HG02852 (cell line): ENCODE data around the gene DAZAP1.
"Not testable (repeated sequence)": the region's sequence is repeated elsewhere in the genome, so short reads cannot be mapped to it uniquely, and the experiment has no call there.

Source experiments
- ATAC-seq: cut with Tn5 transposase; IDR thresholded peaks from one replicate; pipeline ENCODE4 v1.9.1; 2021; ENCODE audit warnings: mild to moderate bottlenecking, moderate library complexity; ENCODE audit not compliant: unreplicated experiment

Gene DAZAP1

GRCh38 chr19:1439525-1440417 is 32.4 kb downstream of the DAZAP1 start:
- not testable (repeated sequence) for ATAC-seq

- no peak for ATAC-seq
Measured at GRCh38 chr19:1440418-1440801, 33.0 kb downstream of the DAZAP1 start.

- ATAC-seq: no peak
Measured at GRCh38 chr19:1441022-1441426, 33.6 kb downstream of the DAZAP1 start.

GRCh38 chr19:1441677-1442438 is 34.5 kb downstream of the DAZAP1 start:
- ATAC-seq: no peak

- peak; percentile 65 for ATAC-seq
Measured at GRCh38 chr19:1445185-1445931, 38.0 kb downstream of the DAZAP1 start.

- no peak for ATAC-seq
Measured at GRCh38 chr19:1445932-1446712, 38.7 kb downstream of the DAZAP1 start.

- no peak for ATAC-seq
Measured at GRCh38 chr19:1446713-1447481, 39.5 kb downstream of the DAZAP1 start.

- no peak for ATAC-seq
Measured at GRCh38 chr19:1447504-1447903, 40.1 kb downstream of the DAZAP1 start.

- ATAC-seq: no peak
Measured at GRCh38 chr19:1447944-1448343, 40.6 kb downstream of the DAZAP1 start.

GRCh38 chr19:1449467-1450442 is 42.4 kb downstream of the DAZAP1 start, which contains the start of gene APC2:
Gene APC2 (plus strand): TSS chr19:1450121. CDS start chr19:1453002, 2,881 bp downstream.
- no peak for ATAC-seq

- ATAC-seq: no peak
Measured at GRCh38 chr19:1450735-1451731, 43.6 kb downstream of the DAZAP1 start.

- no peak for ATAC-seq
Measured at GRCh38 chr19:1451916-1452801, 44.8 kb downstream of the DAZAP1 start.

GRCh38 chr19:1452802-1453524 is 45.6 kb downstream of the DAZAP1 start:
- no peak for ATAC-seq

GRCh38 chr19:1453525-1454364 is 46.4 kb downstream of the DAZAP1 start:
- no peak for ATAC-seq

GRCh38 chr19:1455002-1455335 is 47.6 kb downstream of the DAZAP1 start:
- no peak for ATAC-seq
